ENCODE measurements around the gene MAMDC2. TPM values are rescaled to one million over a fixed set of nuclear protein-coding genes. Genes with fewer than 3 reads are reported as not detected.

MAMDC2 gene
- total RNA-seq, 1 donor from 2014 or later, result 211 TPM

- H3K27me3 Mint-ChIP-seq (ENCODE audit: low read depth, unreplicated experiment), result no peaks in the 10 kb centered on the region
- no peaks in the 10 kb centered on the region for H3K36me3 ChIP-seq (ENCODE audit: insufficient read depth, low read length)
- TF ChIP-seq CTCF (IDR thresholded peaks at IDR 0.05; ENCODE audit: insufficient read depth, low read depth, low read length) (no peak), EZH2 (IDR thresholded peaks at IDR 0.05; ENCODE audit: insufficient read depth, low read length) (no peak)
- no peaks in the 10 kb centered on the region for H3K9me3 ChIP-seq (ENCODE audit: insufficient read depth, low read depth, low read length)
- no peak for FAIRE-seq
- peak overlapping the region; percentile 80 for H3K27ac Mint-ChIP-seq (ENCODE audit: unreplicated experiment)
- no peak overlapping the region for H3K27ac ChIP-seq (ENCODE audit: low read depth, low read length)
- H3K4me3 Mint-ChIP-seq (ENCODE audit: unreplicated experiment), result no peak overlapping the region
- no peaks in the 10 kb centered on the region for H3K79me2 ChIP-seq (ENCODE audit: insufficient read depth, low read length)
- no peaks in the 10 kb centered on the region for H3K4me1 ChIP-seq (ENCODE audit: insufficient read depth, low read length)
- no peak overlapping the region for H3K9ac ChIP-seq (ENCODE audit: low read length)
- H4K20me1 ChIP-seq (ENCODE audit: insufficient read depth, low read length), result no peaks in the 10 kb centered on the region
- peaks cover 13% of the 10 kb centered on the region for H3K4me1 Mint-ChIP-seq (ENCODE audit: low read depth, unreplicated experiment)
- DNase-seq (ENCODE audit: low read depth), result no peak
- H3K9me3 Mint-ChIP-seq (ENCODE audit: unreplicated experiment), result peaks cover 5% of the 10 kb centered on the region
- peaks cover 7% of the 10 kb centered on the region for H3K36me3 Mint-ChIP-seq (ENCODE audit: low read depth, unreplicated experiment)
- no peak overlapping the region for H2AFZ ChIP-seq (ENCODE audit: low read depth, low read length)
- no peak overlapping the region for H3K4me2 ChIP-seq (ENCODE audit: low read length)
- no peaks in the 10 kb centered on the region for H3K27me3 ChIP-seq (ENCODE audit: insufficient read depth, low read length)
- H3K4me3 ChIP-seq (ENCODE audit: insufficient read depth, low read depth, low read length), result no peak overlapping the region
Observed at GRCh38 chr9:70205366-70206020, 161.8 kb downstream of the MAMDC2 start.

GRCh38 chr9:70217029-70217428 lies 173.4 kb downstream of the MAMDC2 start:
- Histone ChIP-seq H3K27me3 (ENCODE audit: insufficient read depth, low read length) (no peaks in the 10 kb centered on the region), H4K20me1 (ENCODE audit: insufficient read depth, low read length) (no peaks in the 10 kb centered on the region), H3K4me3 (ENCODE audit: insufficient read depth, low read depth, low read length) (no peak overlapping the region), H3K27ac (ENCODE audit: low read depth, low read length) (no peak overlapping the region), H3K36me3 (ENCODE audit: insufficient read depth, low read length) (no peaks in the 10 kb centered on the region), H3K79me2 (ENCODE audit: insufficient read depth, low read length) (no peaks in the 10 kb centered on the region), H2AFZ (ENCODE audit: low read depth, low read length) (no peak overlapping the region), H3K9me3 (ENCODE audit: insufficient read depth, low read depth, low read length) (peaks cover 4% of the 10 kb centered on the region), H3K9ac (ENCODE audit: low read length) (no peak overlapping the region), H3K4me2 (ENCODE audit: low read length) (no peak overlapping the region), H3K4me1 (ENCODE audit: insufficient read depth, low read length) (no peaks in the 10 kb centered on the region)
- Mint-ChIP-seq H3K36me3 (ENCODE audit: low read depth, unreplicated experiment) (peaks cover 32% of the 10 kb centered on the region), H3K27me3 (ENCODE audit: low read depth, unreplicated experiment) (no peaks in the 10 kb centered on the region), H3K4me1 (ENCODE audit: low read depth, unreplicated experiment) (peaks cover 18% of the 10 kb centered on the region), H3K4me3 (ENCODE audit: unreplicated experiment) (no peak overlapping the region), H3K27ac (ENCODE audit: unreplicated experiment) (no peak overlapping the region), H3K9me3 (ENCODE audit: unreplicated experiment) (peaks cover 9% of the 10 kb centered on the region)
- no peak for DNase-seq (ENCODE audit: low read depth)
- no peak for FAIRE-seq
- TF ChIP-seq CTCF (IDR thresholded peaks at IDR 0.05; ENCODE audit: insufficient read depth, low read depth, low read length) (no peak), EZH2 (IDR thresholded peaks at IDR 0.05; ENCODE audit: insufficient read depth, low read length) (no peak)

- Histone ChIP-seq H3K79me2 (ENCODE audit: insufficient read depth, low read length) (no peaks in the 10 kb centered on the region), H3K27ac (ENCODE audit: low read depth, low read length) (no peak overlapping the region), H3K27me3 (ENCODE audit: insufficient read depth, low read length) (no peaks in the 10 kb centered on the region), H3K4me2 (ENCODE audit: low read length) (no peak overlapping the region), H3K4me1 (ENCODE audit: insufficient read depth, low read length) (no peaks in the 10 kb centered on the region), H3K9me3 (ENCODE audit: insufficient read depth, low read depth, low read length) (no peaks in the 10 kb centered on the region), H2AFZ (ENCODE audit: low read depth, low read length) (no peak overlapping the region), H3K4me3 (ENCODE audit: insufficient read depth, low read depth, low read length) (no peak overlapping the region), H3K9ac (ENCODE audit: low read length) (no peak overlapping the region), H4K20me1 (ENCODE audit: insufficient read depth, low read length) (no peaks in the 10 kb centered on the region), H3K36me3 (ENCODE audit: insufficient read depth, low read length) (no peaks in the 10 kb centered on the region)
- Mint-ChIP-seq H3K9me3 (ENCODE audit: unreplicated experiment) (peaks cover 2% of the 10 kb centered on the region), H3K4me1 (ENCODE audit: low read depth, unreplicated experiment) (peaks cover 23% of the 10 kb centered on the region), H3K4me3 (ENCODE audit: unreplicated experiment) (no peak overlapping the region), H3K36me3 (ENCODE audit: low read depth, unreplicated experiment) (peaks cover 17% of the 10 kb centered on the region), H3K27me3 (ENCODE audit: low read depth, unreplicated experiment) (no peaks in the 10 kb centered on the region), H3K27ac (ENCODE audit: unreplicated experiment) (no peak overlapping the region)
- peak; percentile 42 for DNase-seq (ENCODE audit: low read depth)
- no peak for TF ChIP-seq EZH2 (IDR thresholded peaks at IDR 0.05; ENCODE audit: insufficient read depth, low read length)
- TF ChIP-seq CTCF (IDR thresholded peaks at IDR 0.05; ENCODE audit: insufficient read depth, low read depth, low read length), result no peak
- FAIRE-seq, result peak; percentile 9
Observed at GRCh38 chr9:70218767-70219166, 175.1 kb downstream of the MAMDC2 start.

Data from astrocyte (in vitro differentiated cells and primary cell).